Islet of Langerhans (tissue), 1 donor: Measurements from ENCODE around the gene LRAT.
"Not testable (repeated sequence)": the region's sequence is repeated elsewhere in the genome, so short reads cannot be mapped to it uniquely, and the experiment has no call there.

Experiments used
- FAIRE-seq: peaks from one replicate; lab custom pipeline; 2011; peaks lifted over from hg19 to GRCh38; lab: Jason Lieb, UNC

Gene LRAT

GRCh38 chr4:154743683-154744340 lies at the start of gene LRAT:
TSS of gene LRAT (plus strand) at chr4:154744000. CDS start at chr4:154744327, 327 bp downstream.
- FAIRE-seq, result no peak

DNA sequence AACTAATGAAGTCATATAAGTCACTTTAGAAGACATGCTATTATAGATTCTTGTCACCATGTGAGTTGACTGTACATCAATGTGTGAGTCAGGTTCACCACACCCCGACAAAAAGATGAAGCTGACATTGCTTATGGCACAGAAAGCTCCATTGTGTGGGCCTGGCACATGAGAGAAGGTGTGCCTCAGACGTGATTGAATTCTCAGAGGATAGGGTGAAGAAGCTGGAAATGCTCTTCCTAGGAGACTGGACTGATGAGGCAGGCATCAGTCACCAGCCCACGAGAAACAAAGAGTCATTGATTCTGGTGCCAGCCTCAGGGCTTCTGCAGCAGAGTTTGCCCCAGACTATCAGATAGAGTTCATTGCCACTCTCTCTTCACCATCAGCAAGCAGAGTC lies 35.9 kb upstream of the LRAT start:
- no peak for FAIRE-seq

DNA sequence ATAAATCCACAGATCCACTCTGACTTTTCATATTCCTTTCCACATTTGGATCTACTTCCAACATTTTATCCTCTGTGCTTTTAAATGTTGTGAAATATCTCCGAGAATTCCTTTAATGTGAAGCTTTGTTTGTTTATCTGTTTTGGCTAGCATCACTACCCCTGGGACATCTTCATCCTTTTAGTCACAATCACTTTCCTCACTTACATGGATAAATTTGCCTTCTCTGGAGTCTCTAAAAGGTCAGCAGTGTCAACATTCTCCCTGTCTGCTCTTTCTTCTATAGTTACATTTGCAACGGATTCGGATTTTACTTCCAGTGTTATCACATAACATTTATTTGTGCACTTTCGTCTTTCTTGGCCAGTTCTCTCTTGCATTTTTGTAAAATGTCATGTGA lies 34.2 kb upstream of the LRAT start:
- no peak for FAIRE-seq

- no peak for FAIRE-seq
Observed at GRCh38 chr4:154711522-154711921, 32.3 kb upstream of the LRAT start.

GRCh38 chr4:154714339-154715040 lies 29.3 kb upstream of the LRAT start:
- no peak for FAIRE-seq

DNA sequence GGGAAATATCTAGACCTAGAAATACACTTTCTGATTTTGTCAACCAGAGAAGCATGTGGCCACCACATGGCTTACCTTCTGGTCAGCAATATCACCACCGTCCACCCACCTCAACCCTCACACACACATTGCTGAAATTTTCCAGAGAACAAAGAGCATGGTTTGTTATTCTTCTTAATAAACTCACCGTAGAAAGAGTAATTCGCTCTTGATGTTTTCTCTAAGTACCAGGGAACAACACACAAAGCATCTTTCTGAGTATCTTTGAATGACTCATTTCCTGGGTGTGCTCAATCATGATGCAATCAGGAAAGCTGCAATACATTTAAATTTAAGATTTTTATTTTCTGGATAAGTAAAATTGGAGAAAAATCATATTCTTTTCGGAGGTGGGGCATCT lies 24.7 kb upstream of the LRAT start:
- no peak for FAIRE-seq

DNA sequence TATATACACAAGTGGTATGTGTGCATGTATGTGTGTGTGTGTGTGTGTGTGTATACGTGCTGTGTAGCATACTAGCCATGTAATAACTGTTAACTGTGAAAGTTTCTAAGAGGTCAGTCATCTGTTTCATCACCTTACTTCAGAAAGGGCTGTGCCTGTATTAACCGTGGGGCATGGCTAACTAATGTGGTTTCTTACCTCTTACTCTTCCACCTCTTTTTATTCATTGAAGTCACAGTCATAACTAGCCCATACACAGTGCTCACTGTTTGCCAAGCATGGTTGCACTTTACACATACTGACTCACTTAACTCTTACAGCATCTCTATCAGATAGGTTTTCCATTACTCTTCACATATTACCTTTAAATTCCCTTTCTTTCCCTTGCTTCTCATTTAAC lies 23.7 kb upstream of the LRAT start:
- no peak for FAIRE-seq

DNA sequence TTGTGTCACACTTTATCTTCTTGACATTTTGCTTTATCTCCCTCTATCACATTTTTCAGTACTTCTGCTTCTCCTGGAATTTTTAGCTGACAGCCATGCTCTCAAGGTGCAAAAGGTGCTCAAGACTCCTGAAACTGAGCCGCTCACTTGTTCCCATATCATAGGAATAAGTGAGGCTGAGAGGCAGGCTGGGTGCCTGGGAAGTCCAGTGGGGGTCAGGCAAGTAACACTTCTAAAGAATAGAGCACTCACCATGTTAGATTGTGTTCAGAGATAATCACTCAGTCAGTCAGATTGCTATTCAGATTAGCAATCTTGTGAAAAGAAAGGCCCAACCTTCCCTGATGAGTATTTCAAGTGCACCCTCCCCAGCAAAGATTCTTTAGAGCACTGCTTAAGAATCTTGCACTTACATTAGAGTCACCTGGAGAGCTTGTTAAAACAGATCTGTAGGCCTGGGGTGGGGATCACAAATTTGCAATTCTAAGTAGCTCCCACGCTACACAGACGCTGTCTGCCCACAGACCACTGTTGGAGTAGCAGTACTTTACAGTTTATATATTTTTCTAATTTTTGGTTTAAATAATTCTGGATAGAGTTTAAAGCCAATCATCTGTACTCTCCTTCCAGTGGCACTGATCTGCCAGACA lies 23.1 kb upstream of the LRAT start:
- no peak for FAIRE-seq

DNA sequence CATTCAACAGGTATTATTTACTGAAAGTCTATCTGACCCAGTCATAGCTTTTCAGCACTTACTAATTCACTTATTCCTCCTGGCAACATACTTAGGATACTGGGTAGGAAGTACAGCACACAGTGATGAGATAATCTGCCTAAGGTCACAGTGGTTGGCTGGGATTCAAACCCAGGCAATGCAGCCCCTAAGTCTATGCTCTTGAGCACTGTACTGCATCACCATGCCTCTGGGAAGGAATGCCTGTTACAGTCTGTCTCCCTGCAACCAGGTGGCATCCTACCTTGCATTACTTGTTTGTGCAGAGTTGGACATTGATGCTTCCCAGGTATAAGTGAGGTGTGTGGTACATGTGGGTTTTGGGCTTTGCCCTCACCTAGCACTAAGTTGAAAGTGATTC lies 21.5 kb upstream of the LRAT start:
- FAIRE-seq, result no peak

DNA sequence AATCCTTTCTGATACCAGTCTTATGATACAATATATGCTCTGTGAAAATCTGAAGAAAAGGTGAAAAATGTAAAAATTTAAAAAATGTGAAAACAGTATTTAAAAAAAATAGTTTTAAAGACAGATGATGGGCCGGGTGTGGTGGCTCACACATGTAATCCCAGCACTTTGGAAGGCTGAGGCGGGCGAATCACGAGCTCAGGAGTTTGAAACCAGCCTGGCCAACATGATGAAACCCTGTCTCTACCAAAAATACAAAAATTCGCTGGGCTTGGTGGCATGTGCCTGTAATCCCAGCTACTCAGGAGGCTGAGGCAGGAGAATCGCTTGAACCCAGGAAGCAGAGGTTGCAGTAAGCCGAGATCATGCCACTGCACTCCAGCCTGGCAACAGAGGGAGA lies 20.2 kb upstream of the LRAT start:
- FAIRE-seq, result not testable (repeated sequence)

DNA sequence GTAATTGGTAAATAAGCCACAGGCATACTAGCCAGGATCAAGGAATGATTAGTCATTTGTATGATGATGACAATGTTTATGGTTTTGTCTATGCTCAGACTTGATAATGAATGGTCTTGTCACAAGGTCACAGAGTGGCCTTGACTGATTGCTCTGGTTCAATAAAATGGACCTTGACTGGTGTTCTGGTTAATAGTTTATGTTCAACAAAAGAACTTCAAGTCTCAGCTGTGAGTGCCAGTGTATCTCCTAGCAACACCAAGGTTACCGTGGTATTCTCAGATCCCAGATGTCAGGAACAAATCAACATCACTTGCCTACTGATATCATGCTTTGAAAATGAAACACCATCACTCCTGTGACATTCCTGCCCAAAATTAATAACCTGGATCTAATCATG lies 16.3 kb upstream of the LRAT start:
- no peak for FAIRE-seq

GRCh38 chr4:154731756-154732155 lies 12.0 kb upstream of the LRAT start:
- FAIRE-seq, result no peak

- FAIRE-seq, result no peak
Observed at GRCh38 chr4:154732669-154733068, 11.1 kb upstream of the LRAT start.

- FAIRE-seq, result no peak
Observed at GRCh38 chr4:154736770-154737169, 7.0 kb upstream of the LRAT start.

- FAIRE-seq, result no peak
Observed at GRCh38 chr4:154738426-154738825, 5.4 kb upstream of the LRAT start.

GRCh38 chr4:154739111-154739510 lies 4.7 kb upstream of the LRAT start:
- FAIRE-seq, result no peak

DNA sequence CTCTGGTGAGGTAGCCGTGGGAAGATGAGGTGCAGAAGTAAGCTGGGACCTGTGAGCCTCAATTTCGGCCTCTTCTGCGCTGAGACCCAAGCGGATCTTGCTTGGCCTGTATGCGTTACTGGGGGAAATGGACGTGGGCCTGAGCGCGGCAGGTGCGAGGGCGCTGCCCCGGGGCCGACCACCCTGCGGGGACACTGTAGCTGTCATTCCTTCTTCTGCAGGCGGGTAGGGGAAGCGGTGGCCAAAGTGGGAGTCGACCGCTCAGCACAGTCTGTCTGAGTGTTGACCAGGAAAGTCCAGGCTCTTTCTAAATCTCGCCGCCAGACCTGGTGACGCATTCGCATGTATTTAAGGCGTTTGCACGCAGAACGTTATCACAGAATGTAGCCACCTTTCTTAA lies 3.3 kb upstream of the LRAT start:
- no peak for FAIRE-seq

DNA sequence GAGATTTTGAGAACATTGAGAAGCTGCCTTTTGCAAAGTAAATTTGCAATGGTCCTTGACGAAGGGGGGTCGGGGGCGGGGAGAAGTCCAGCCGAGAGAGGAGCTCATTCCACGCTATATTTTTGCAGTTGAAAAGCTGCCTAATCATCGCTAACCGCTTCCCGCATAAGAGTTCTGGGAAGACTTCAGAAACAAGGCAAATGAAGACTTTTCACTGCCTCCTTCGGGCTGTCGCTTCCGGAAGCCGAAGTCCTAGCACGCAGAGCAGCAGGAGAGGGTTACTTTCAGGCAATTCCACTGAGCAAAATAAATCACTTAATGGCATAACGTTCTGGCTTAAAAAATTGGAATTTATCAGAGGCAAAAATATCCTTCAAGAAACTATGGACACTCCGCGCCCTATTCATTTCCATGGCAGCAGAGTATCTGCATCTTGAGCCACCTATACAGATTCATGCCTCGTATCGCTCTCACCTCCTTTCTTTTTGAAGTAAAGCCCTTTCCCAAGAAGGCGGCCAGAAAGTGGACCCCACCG lies 2.6 kb upstream of the LRAT start:
- no peak for FAIRE-seq

DNA sequence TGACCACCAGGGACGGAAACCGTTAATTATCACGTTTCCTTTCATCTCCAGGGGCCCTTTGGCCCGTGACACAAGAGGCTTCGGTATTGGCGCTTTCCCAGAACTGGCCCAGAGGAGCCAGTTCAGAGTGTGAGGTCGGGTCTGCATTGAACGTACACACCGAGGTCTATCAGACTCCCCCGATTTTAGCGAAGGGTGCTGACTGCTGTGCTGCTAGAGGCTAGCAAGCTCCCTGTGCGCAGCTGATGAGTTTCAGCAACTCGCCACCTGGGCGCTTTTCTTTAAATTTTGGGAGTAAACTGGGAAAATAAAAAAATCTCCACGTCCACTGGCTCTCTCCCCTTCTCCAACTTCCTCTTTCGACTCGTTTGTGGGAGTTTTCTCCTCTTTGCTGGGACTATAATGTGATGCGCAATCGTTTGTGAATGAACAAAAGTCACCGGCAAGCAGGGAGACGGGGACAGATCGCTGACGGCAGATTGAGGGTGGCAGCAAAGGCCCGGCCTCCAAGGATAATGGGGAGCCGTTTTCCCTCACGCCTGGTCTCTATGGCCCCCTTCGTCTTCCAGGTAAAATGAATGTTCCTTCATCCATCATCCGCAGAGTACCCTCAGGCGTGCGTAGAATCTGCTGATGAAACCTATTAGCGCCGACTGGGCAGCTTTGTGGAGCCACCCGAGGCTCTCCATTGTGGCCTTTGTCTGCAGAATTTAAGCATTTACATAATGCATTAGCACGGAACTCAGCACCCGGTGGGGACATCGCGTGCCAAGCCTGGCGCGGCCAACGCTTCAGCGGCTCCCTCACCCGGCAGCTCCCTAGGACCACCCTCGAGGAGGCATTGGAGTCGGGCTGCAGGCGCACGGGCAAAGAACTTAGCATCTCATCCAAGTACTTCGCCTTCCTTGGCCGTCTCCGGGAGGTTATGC lies 1.6 kb upstream of the LRAT start:
- FAIRE-seq, result no peak

DNA sequence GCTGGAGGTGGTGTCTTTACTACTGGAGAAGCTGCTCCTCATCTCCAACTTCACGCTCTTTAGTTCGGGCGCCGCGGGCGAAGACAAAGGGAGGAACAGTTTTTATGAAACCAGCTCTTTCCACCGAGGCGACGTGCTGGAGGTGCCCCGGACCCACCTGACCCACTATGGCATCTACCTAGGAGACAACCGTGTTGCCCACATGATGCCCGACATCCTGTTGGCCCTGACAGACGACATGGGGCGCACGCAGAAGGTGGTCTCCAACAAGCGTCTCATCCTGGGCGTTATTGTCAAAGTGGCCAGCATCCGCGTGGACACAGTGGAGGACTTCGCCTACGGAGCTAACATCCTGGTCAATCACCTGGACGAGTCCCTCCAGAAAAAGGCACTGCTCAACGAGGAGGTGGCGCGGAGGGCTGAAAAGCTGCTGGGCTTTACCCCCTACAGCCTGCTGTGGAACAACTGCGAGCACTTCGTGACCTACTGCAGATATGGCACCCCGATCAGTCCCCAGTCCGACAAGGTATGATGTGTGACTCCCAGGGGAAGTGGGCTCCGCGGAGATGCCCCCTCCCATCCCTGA lies 634 bp downstream of the LRAT start:
- no peak for FAIRE-seq

DNA sequence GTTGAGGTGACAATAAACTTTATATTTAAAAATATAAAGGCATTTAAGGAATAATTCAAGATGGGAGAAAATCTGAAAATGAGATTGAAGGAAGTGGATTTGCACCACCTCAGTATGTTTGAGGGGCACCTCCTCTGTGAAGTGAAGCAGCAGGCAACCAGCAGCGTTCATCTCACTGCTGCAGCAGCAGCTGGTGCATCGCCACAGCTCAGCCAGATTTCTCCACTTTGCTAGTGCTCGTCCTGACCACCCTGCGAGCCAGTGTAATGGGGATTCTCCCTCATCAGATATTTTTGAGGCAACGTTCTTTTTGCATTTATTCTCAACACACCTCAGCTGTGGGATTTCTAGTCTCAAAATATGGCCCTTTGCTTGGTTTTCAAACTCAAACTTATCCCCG lies 13.9 kb downstream of the LRAT start:
- no peak for FAIRE-seq

DNA sequence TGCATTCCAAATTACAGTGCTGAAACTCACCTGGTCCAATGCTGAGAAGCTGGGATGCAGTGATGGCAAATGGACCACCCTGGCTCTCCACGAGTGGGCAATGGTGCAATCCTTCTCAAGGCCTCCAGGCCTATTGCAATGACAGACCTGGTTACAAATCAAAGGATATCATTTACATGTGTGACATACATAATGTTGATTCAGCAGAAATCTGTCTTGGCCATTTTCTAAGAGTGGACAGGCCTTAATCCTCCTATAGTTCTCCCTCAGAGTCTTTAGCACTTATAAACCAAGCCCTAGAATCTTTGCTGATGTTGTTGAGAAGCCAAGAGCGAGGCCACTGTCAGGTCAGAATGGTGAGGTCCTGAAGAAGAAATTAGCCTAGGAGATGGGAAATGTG lies 17.1 kb downstream of the LRAT start:
- FAIRE-seq, result no peak
